GM06990 (cell line): ENCODE results near the gene CUL1.

Source experiments
- DNase-seq: peaks from one replicate; pipeline ENCODE4 v3.0.0-alpha.2; 2011; ENCODE audit not compliant: insufficient read length; ENCODE audit errors: extremely low read depth
- H3K27me3 ChIP-seq: replicated peaks from 2 replicates; pipeline ENCODE4 v1.6.0; 2011; ENCODE audit warnings: low read length; ENCODE audit not compliant: control insufficient read depth, insufficient read depth
- H3K36me3 ChIP-seq: 2 replicates; pipeline ENCODE4 v1.5.1; 2011; ENCODE audit warnings: low read length; ENCODE audit not compliant: control insufficient read depth, insufficient read depth
- H3K4me3 ChIP-seq: replicated peaks from 2 replicates; pipeline ENCODE4 v1.5.1; 2011; ENCODE audit warnings: low read depth, mild to moderate bottlenecking, control low read depth, low read length
- TF ChIP-seq, protein P1 (sequence below): IDR thresholded peaks from 2 replicates; pipeline ENCODE4 v1.5.1; 2011; ENCODE audit warnings: low read length, control low read depth, mild to moderate bottlenecking, inconsistent platforms; ENCODE audit not compliant: insufficient read depth, poor library complexity, severe bottlenecking

CUL1 gene

DNA sequence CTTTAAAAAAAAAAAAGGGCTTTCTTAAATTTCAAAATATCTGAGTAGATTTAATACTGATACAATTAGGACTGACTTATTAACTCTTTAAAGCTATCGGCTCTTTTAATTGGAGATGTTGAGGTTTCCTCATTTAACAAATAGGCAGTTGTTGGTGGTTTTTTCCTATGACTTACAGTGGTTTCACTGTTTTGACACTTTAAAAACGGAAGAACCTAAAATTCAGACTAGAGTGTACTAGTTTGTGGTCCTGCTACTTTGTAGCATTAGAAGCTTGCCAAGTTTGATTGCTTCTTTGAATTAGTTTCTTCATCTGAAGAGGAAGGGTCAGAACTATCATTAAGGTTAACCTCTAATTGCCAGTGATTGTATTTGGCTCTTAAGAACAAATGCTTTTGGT, 27.7 kb downstream of the CUL1 start:
- H3K36me3 ChIP-seq = no peaks in the 10 kb centered on the region; the same call in 1 of the 2 replicates
- H3K4me3 ChIP-seq = no peak overlapping the region
- H3K27me3 ChIP-seq = no peaks in the 10 kb centered on the region
- TF ChIP-seq, protein P1, sequence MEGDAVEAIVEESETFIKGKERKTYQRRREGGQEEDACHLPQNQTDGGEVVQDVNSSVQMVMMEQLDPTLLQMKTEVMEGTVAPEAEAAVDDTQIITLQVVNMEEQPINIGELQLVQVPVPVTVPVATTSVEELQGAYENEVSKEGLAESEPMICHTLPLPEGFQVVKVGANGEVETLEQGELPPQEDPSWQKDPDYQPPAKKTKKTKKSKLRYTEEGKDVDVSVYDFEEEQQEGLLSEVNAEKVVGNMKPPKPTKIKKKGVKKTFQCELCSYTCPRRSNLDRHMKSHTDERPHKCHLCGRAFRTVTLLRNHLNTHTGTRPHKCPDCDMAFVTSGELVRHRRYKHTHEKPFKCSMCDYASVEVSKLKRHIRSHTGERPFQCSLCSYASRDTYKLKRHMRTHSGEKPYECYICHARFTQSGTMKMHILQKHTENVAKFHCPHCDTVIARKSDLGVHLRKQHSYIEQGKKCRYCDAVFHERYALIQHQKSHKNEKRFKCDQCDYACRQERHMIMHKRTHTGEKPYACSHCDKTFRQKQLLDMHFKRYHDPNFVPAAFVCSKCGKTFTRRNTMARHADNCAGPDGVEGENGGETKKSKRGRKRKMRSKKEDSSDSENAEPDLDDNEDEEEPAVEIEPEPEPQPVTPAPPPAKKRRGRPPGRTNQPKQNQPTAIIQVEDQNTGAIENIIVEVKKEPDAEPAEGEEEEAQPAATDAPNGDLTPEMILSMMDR = no peak
- no peak for DNase-seq

DNA sequence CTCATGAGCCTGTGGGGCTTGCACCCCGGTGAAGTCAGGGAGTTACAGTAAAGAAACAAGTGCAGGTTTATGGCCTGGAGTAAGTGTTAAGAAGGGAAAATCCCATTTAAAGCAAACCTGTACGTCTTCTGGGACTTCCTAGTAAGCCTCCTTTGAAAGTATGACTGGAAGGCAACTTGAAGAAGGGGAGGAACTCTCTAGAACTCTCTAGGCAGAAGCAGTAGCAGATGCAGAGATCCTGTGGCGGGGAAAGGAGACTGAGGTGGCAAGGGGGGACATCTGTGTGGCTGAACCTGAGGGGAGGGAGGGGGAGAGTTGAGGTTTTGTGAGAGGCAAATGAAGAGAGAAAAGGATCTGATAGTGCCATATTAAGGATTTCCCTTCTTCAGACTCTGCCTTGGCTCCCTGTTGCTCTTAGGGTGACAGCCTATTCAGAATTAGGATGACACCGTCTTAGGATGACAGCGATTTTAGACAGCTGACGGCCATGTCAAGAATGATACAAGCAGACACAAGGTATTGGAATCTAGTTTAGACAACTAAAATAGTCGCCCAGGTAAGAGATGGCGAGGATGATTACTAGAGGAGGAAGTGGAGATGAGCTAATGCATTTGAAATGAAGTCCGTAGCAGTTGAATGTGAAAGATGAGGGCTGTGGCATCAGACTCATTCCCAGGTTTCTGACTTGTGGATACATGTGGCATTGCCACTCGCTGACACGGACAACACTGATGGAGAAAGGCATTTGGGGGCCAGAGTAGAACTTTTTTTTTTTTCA, 29.0 kb downstream of the CUL1 start:
- no peak overlapping the region for H3K4me3 ChIP-seq
- TF ChIP-seq, protein P1 = no peak
- no peaks in the 10 kb centered on the region for H3K27me3 ChIP-seq
- no peaks in the 10 kb centered on the region; the same call in 1 of the 2 replicates for H3K36me3 ChIP-seq
- no peak for DNase-seq

DNA sequence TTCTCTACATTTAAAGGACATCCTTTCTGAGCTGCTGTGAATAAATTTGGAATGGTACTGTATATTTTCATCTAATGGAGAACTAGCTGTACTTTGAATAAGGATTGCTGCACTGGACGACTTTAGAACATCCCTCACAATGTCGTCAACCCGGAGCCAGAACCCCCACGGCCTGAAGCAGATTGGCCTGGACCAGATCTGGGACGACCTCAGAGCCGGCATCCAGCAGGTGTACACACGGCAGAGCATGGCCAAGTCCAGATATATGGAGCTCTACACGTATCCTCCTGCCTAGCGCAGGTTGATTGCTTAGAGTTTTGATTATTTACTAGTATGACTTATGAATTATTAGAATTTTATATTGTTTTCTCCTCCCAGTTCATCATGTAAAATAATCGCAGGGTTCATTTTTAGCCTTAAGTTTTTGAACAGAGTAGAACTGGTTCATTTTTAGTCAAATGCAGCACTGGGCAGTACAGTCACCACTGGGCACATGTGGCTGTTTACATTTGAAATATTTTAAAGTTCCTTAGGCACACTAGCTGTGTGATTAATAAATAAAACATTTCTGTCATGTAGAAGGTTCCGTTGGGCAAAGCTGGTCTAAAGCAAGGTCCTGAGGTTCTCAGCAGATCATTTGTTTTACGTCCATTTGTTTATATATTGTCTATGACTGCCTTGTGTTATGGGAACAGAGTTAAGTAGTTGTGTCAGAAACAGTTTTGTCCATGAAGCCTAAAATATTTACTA, 31.5 kb downstream of the CUL1 start:
- Histone ChIP-seq H3K4me3 (no peak overlapping the region), H3K36me3 (peaks cover 4% of the 10 kb centered on the region), H3K27me3 (no peaks in the 10 kb centered on the region)
- TF ChIP-seq, protein P1 = no peak
- no peak for DNase-seq

DNA sequence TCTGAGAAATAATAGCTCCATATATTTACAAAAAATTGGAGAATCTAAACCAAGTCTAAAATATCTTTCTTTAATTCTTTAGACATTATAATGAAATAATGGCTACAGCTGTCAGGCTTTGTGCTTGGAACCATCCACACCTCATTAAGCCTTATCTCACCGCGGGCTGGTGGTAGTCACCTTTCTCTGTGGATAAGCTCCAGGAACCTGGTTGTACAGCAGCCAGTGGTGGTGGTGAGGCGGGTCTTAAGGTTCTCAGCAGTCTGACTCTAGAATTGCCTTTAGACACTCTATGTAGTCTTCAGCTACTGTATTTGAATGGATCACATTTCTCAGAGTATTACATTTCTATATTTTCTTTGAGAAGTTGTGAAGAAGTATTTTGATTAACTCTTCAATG, 34.2 kb downstream of the CUL1 start:
- TF ChIP-seq, protein P1 = no peak
- H3K27me3 ChIP-seq = no peaks in the 10 kb centered on the region
- peaks cover 5% of the 10 kb centered on the region for H3K36me3 ChIP-seq
- no peak overlapping the region for H3K4me3 ChIP-seq
- DNase-seq = no peak

DNA sequence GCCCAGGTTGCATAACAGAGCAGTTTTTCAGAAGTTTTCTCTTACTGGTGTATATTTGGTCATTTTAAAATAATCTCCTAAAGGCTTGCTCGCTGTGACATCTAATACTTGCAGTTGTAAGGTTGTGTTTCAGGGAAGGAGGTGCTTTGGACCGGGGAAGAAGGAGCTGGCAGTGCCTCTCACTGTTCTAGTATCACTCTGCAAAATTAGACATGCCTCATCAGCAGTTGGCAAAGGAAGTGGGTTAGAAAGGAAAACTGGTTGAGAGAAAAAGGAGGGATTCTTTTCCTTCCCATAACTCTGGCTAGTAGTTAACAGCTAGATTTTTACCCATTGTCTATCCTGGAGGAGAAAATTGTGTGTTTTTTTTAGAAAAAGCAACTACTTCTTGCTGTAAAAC, 34.8 kb downstream of the CUL1 start:
- no peaks in the 10 kb centered on the region for H3K27me3 ChIP-seq
- no peak overlapping the region for H3K4me3 ChIP-seq
- H3K36me3 ChIP-seq = peaks cover 8% of the 10 kb centered on the region
- TF ChIP-seq, protein P1 = no peak
- no peak for DNase-seq
